ENCODE results near the gene CNTNAP5.

Gene CNTNAP5

GRCh38 chr2:124933883-124934282, 908.8 kb downstream of the CNTNAP5 start:
- ChIA-PET CTCF (interaction anchor here (1.6 kb wide), 1 partner anchor 44 kb away, joined by 4 read pairs; no protein-coding TSS in a partner anchor), POLR2A (no interaction called here)
- no peak for TF ChIP-seq CTCF (IDR thresholded peaks at IDR 0.05; ENCODE audit: control extremely low read depth, extremely low read depth, low read depth, missing control alignments)
- DNase-seq (ENCODE audit: extremely low spot score): no peak

- DNase-seq (ENCODE audit: extremely low spot score): no peak
- ChIA-PET POLR2A (no interaction called here), CTCF (no interaction called here)
- no peak for TF ChIP-seq CTCF (IDR thresholded peaks at IDR 0.05; ENCODE audit: control extremely low read depth, extremely low read depth, low read depth, missing control alignments)
Measured at GRCh38 chr2:124953921-124954320, 928.8 kb downstream of the CNTNAP5 start.

- ChIA-PET POLR2A (no interaction called here), CTCF (no interaction called here)
- no peak for DNase-seq (ENCODE audit: extremely low spot score)
- TF ChIP-seq CTCF (IDR thresholded peaks at IDR 0.05; ENCODE audit: control extremely low read depth, extremely low read depth, low read depth, missing control alignments): no peak
Measured at GRCh38 chr2:124959581-124959980, 934.5 kb downstream of the CNTNAP5 start.

- no peak for DNase-seq (ENCODE audit: extremely low spot score)
- ChIA-PET POLR2A (no interaction called here), CTCF (no interaction called here)
- TF ChIP-seq CTCF (IDR thresholded peaks at IDR 0.05; ENCODE audit: control extremely low read depth, extremely low read depth, low read depth, missing control alignments): no peak
Measured at GRCh38 chr2:124961132-124961531, 936.0 kb downstream of the CNTNAP5 start.

Measured in GM10248 (cell line).